ENCODE results near the gene OR51M1. TPM values are rescaled to one million over a fixed set of nuclear protein-coding genes. Genes with fewer than 3 reads are reported as not detected.

The OR51M1 gene
- total and polyA plus RNA-seq, 9 of the 15 experiments (the other 6 are each of a cell fraction or from before 2014, with no cell fraction given): 0.01 to 0.18 (median 0.04) TPM; not detected in 6

GRCh38 chr11:5441414-5441813 lies 57.8 kb downstream of the OR51M1 start, which contains the start of gene OR51I1:
Gene OR51I1, minus strand, starts transcription at chr11:5441514. Its CDS starts 0 bp downstream, at chr11:5441514.
- no TSS peak for BruUV-seq (replicated peaks)
- Histone ChIP-seq H3K9me1 (ENCODE audit: control insufficient read depth, insufficient read depth, low read length) (peaks cover 3% of the 10 kb centered on the region), H2AFZ (ENCODE audit: low read depth, low read length) (no peak within 1 kb of the TSS), H3K4me2 (ENCODE audit: insufficient read depth, low read length) (no peak within 1 kb of the TSS), H3K4me3 (no peak within 1 kb of the TSS), H3K4me1 (replicated peaks in 1 of 2; ENCODE audit: control insufficient read depth in 2 of 2, insufficient read depth in 2 of 2, low read length in 2 of 2) (no peaks in the 10 kb centered on the region), H3K27ac (ENCODE audit: extremely low read depth, low read depth, low read length) (no peak within 1 kb of the TSS), H3K36me3 (ENCODE audit: control insufficient read depth, insufficient read depth, low read length) (peaks cover 89% of the 10 kb centered on the region), H3K9ac (ENCODE audit: insufficient read depth in 1 of 2, low read depth in 2 of 2, low read length in 2 of 2) (no peak within 1 kb of the TSS), H3K79me2 (ENCODE audit: control insufficient read depth, insufficient read depth, low read length) (peaks cover 90% of the 10 kb centered on the region), H4K20me1 (replicated peaks; ENCODE audit: control insufficient read depth, insufficient read depth, low read length) (peaks cover 16% of the 10 kb centered on the region), H3K27me3 (ENCODE audit: control insufficient read depth in 2 of 2, insufficient read depth in 2 of 2, low read length in 2 of 2) (no peaks in the 10 kb centered on the region), H3K9me3 (replicated peaks; ENCODE audit: control insufficient read depth, insufficient read depth, low read depth, low read length) (no peaks in the 10 kb centered on the region)
- in situ Hi-C loops (cut with MboI): no loop called here
- DNase-seq (ENCODE audit: extremely low read depth in 1 of 4, low spot score in 3 of 4) (no peak), ATAC-seq (no peak), FAIRE-seq (no peak)
- CTCF ChIA-PET (ENCODE audit: low intra/inter-chr PET ratio): no interaction called here
- TF ChIP-seq ZNF121 (CRISPR knock-in tag; conservative IDR thresholded peaks at IDR 0.05): no peak
- TF ChIP-seq ZNF766 (CRISPR knock-in tag; conservative IDR thresholded peaks at IDR 0.05): no peak
- TF ChIP-seq PHF20 (IDR thresholded peaks at IDR 0.05; ENCODE audit: partially characterized antibody): no peak
- POLR2A ChIA-PET: no interaction called here
- WGBS (ENCODE audit: insufficient coverage, low coverage, missing lambda C conversion rate): 50% methylated on average over 2 of the region's 2 CpGs
- intact Hi-C loops (cut with micrococcal nuclease): no loop called here

Small RNAs within 50 kb of the gene (small RNA-seq; reads per million reads assigned to genes)
- gene AC104389.3: not detected

Other genes starting within 250 kb of the OR51M1 start
Only the 7 nearest of the 22 such genes appear.
- gene OR51B4, start 81.9 kb upstream of the OR51M1 start, total RNA-seq (2014; rRNA removed): 20.5 and 22.1 TPM in 2 replicates
- gene OR51B4, start 81.9 kb upstream of the OR51M1 start, total RNA-seq (2014; rRNA removed; fragmentation: Illumina TruSeq; extraction: Trizol): 48.3 and 56.4 TPM in 2 replicates
- 39.9 and 42.2 TPM in 2 replicates for gene OR51B4, start 81.9 kb upstream of the OR51M1 start, total RNA-seq (2015; rRNA removed; fragmentation: Illumina TruSeq; extraction: Trizol)
- gene OR51B4, start 81.9 kb upstream of the OR51M1 start, total RNA-seq (2021): 43.8 and 48.2 TPM in 2 replicates
- gene OR51B4, start 81.9 kb upstream of the OR51M1 start, polyA plus RNA-seq (2011; rRNA removed): 64.6 and 65.5 TPM in 2 replicates
- gene OR51B4, start 81.9 kb upstream of the OR51M1 start, polyA plus RNA-seq (2014; fragmentation: Illumina TruSeq; extraction: Trizol): 53.2 and 55.8 TPM in 2 replicates
- 10 to 100 TPM; 17.1 to 23.8 TPM for gene OR51B4, start 81.9 kb upstream of the OR51M1 start, polyA plus RNA-seq (2014; fragmentation: Nextera tagmentation; extraction: Ambion mirVana)
- 22.8 and 32.9 TPM in 2 replicates for gene OR51B4, start 81.9 kb upstream of the OR51M1 start, polyA plus RNA-seq (2014; rRNA removed)
- gene OR51B2, start 59.5 kb upstream of the OR51M1 start, total RNA-seq (2014; rRNA removed): 3.4 and 4.0 TPM in 2 replicates
- gene OR51B2, start 59.5 kb upstream of the OR51M1 start, total RNA-seq (2014; rRNA removed; fragmentation: Illumina TruSeq; extraction: Trizol): 6.6 TPM in 2 replicates
- 5.0 and 5.7 TPM in 2 replicates for gene OR51B2, start 59.5 kb upstream of the OR51M1 start, total RNA-seq (2015; rRNA removed; fragmentation: Illumina TruSeq; extraction: Trizol)
- 3.3 and 4.0 TPM in 2 replicates for gene OR51B2, start 59.5 kb upstream of the OR51M1 start, total RNA-seq (2021)
- gene OR51B2, start 59.5 kb upstream of the OR51M1 start, polyA plus RNA-seq (2011; rRNA removed): 5.7 and 10.5 TPM in 2 replicates
- gene OR51B2, start 59.5 kb upstream of the OR51M1 start, polyA plus RNA-seq (2014; fragmentation: Illumina TruSeq; extraction: Trizol): 3.3 and 3.5 TPM in 2 replicates
- gene OR51B2, start 59.5 kb upstream of the OR51M1 start, polyA plus RNA-seq (2014; fragmentation: Nextera tagmentation; extraction: Ambion mirVana): under 1 TPM; 0.38 to 0.84 TPM
- gene OR51B2, start 59.5 kb upstream of the OR51M1 start, polyA plus RNA-seq (2014; rRNA removed): 2.6 and 2.7 TPM in 2 replicates
- gene OR51B5, start 40.3 kb upstream of the OR51M1 start, total RNA-seq (2014; rRNA removed): 81.2 and 89.6 TPM in 2 replicates
- gene OR51B5, start 40.3 kb upstream of the OR51M1 start, total RNA-seq (2014; rRNA removed; fragmentation: Illumina TruSeq; extraction: Trizol): 158 and 184 TPM in 2 replicates
- gene OR51B5, start 40.3 kb upstream of the OR51M1 start, total RNA-seq (2015; rRNA removed; fragmentation: Illumina TruSeq; extraction: Trizol): 104 and 109 TPM in 2 replicates
- gene OR51B5, start 40.3 kb upstream of the OR51M1 start, total RNA-seq (2021): 109 and 120 TPM in 2 replicates
- gene OR51B5, start 40.3 kb upstream of the OR51M1 start, polyA plus RNA-seq (2011; rRNA removed): 137 and 216 TPM in 2 replicates
- 154 and 176 TPM in 2 replicates for gene OR51B5, start 40.3 kb upstream of the OR51M1 start, polyA plus RNA-seq (2014; fragmentation: Illumina TruSeq; extraction: Trizol)
- gene OR51B5, start 40.3 kb upstream of the OR51M1 start, polyA plus RNA-seq (2014; fragmentation: Nextera tagmentation; extraction: Ambion mirVana): 10 to 100 TPM; 83.5 to 99.9 TPM
- gene OR51B5, start 40.3 kb upstream of the OR51M1 start, polyA plus RNA-seq (2014; rRNA removed): 111 and 113 TPM in 2 replicates
- not detected in 2 replicates for gene OR51B6, start 32.3 kb upstream of the OR51M1 start, total RNA-seq (2014; rRNA removed)
- not detected in 2 replicates for gene OR51B6, start 32.3 kb upstream of the OR51M1 start, total RNA-seq (2014; rRNA removed; fragmentation: Illumina TruSeq; extraction: Trizol)
- not detected in 2 replicates for gene OR51B6, start 32.3 kb upstream of the OR51M1 start, total RNA-seq (2015; rRNA removed; fragmentation: Illumina TruSeq; extraction: Trizol)
- not detected in 2 replicates for gene OR51B6, start 32.3 kb upstream of the OR51M1 start, total RNA-seq (2021)
- not detected in 2 replicates for gene OR51B6, start 32.3 kb upstream of the OR51M1 start, polyA plus RNA-seq (2011; rRNA removed)
- not detected in 2 replicates for gene OR51B6, start 32.3 kb upstream of the OR51M1 start, polyA plus RNA-seq (2014; fragmentation: Illumina TruSeq; extraction: Trizol)
- under 1 TPM; 0.06 to 0.97 TPM for gene OR51B6, start 32.3 kb upstream of the OR51M1 start, polyA plus RNA-seq (2014; fragmentation: Nextera tagmentation; extraction: Ambion mirVana)
- not detected in 2 replicates for gene OR51B6, start 32.3 kb upstream of the OR51M1 start, polyA plus RNA-seq (2014; rRNA removed)
- 0.16 TPM in 1 of 2 replicates, not detected in the other for gene OR51Q1, start 38.3 kb downstream of the OR51M1 start, total RNA-seq (2014; rRNA removed)
- not detected in 2 replicates for gene OR51Q1, start 38.3 kb downstream of the OR51M1 start, total RNA-seq (2014; rRNA removed; fragmentation: Illumina TruSeq; extraction: Trizol)
- gene OR51Q1, start 38.3 kb downstream of the OR51M1 start, total RNA-seq (2015; rRNA removed; fragmentation: Illumina TruSeq; extraction: Trizol): not detected in 2 replicates
- not detected in 2 replicates for gene OR51Q1, start 38.3 kb downstream of the OR51M1 start, total RNA-seq (2021)
- not detected in 2 replicates for gene OR51Q1, start 38.3 kb downstream of the OR51M1 start, polyA plus RNA-seq (2011; rRNA removed)
- not detected in 2 replicates for gene OR51Q1, start 38.3 kb downstream of the OR51M1 start, polyA plus RNA-seq (2014; fragmentation: Illumina TruSeq; extraction: Trizol)
- gene OR51Q1, start 38.3 kb downstream of the OR51M1 start, polyA plus RNA-seq (2014; fragmentation: Nextera tagmentation; extraction: Ambion mirVana): under 1 TPM in 1 of 2 experiments, not detected in 1; 0.69 TPM
- gene OR51Q1, start 38.3 kb downstream of the OR51M1 start, polyA plus RNA-seq (2014; rRNA removed): not detected in 2 replicates
- 5.2 and 5.8 TPM in 2 replicates for gene OR51I1, start 57.7 kb downstream of the OR51M1 start, total RNA-seq (2014; rRNA removed)
- 11.0 and 16.5 TPM in 2 replicates for gene OR51I1, start 57.7 kb downstream of the OR51M1 start, total RNA-seq (2014; rRNA removed; fragmentation: Illumina TruSeq; extraction: Trizol)
- 8.2 and 8.9 TPM in 2 replicates for gene OR51I1, start 57.7 kb downstream of the OR51M1 start, total RNA-seq (2015; rRNA removed; fragmentation: Illumina TruSeq; extraction: Trizol)
- 6.6 and 7.2 TPM in 2 replicates for gene OR51I1, start 57.7 kb downstream of the OR51M1 start, total RNA-seq (2021)
- gene OR51I1, start 57.7 kb downstream of the OR51M1 start, polyA plus RNA-seq (2011; rRNA removed): 2.8 and 5.7 TPM in 2 replicates
- gene OR51I1, start 57.7 kb downstream of the OR51M1 start, polyA plus RNA-seq (2014; fragmentation: Illumina TruSeq; extraction: Trizol): 2.6 TPM in 2 replicates
- 1 to 10 TPM in 1 of 2 experiments, under 1 TPM in 1; 0.42 to 1.4 TPM for gene OR51I1, start 57.7 kb downstream of the OR51M1 start, polyA plus RNA-seq (2014; fragmentation: Nextera tagmentation; extraction: Ambion mirVana)
- 1.8 and 1.9 TPM in 2 replicates for gene OR51I1, start 57.7 kb downstream of the OR51M1 start, polyA plus RNA-seq (2014; rRNA removed)
- not detected in 2 replicates for gene OR51I2, start 65.5 kb downstream of the OR51M1 start, total RNA-seq (2014; rRNA removed)
- not detected in 2 replicates for gene OR51I2, start 65.5 kb downstream of the OR51M1 start, total RNA-seq (2014; rRNA removed; fragmentation: Illumina TruSeq; extraction: Trizol)
- gene OR51I2, start 65.5 kb downstream of the OR51M1 start, total RNA-seq (2015; rRNA removed; fragmentation: Illumina TruSeq; extraction: Trizol): not detected in 2 replicates
- not detected in 2 replicates for gene OR51I2, start 65.5 kb downstream of the OR51M1 start, total RNA-seq (2021)
- not detected in 2 replicates for gene OR51I2, start 65.5 kb downstream of the OR51M1 start, polyA plus RNA-seq (2011; rRNA removed)
- not detected in 2 replicates for gene OR51I2, start 65.5 kb downstream of the OR51M1 start, polyA plus RNA-seq (2014; fragmentation: Illumina TruSeq; extraction: Trizol)
- gene OR51I2, start 65.5 kb downstream of the OR51M1 start, polyA plus RNA-seq (2014; fragmentation: Nextera tagmentation; extraction: Ambion mirVana): under 1 TPM; 0.06 to 0.61 TPM
- gene OR51I2, start 65.5 kb downstream of the OR51M1 start, polyA plus RNA-seq (2014; rRNA removed): 0.07 TPM in 1 of 2 replicates, not detected in the other

Data from K562 (cell line).